Stimulated activated CD8-positive, alpha-beta memory T cell treated with anti-CD3 and anti-CD28 coated beads, Interleukin-2, amount 100 ng/mL, for 1 hour (primary cell): ENCODE data around the gene HOXB8.

Experiments used
- DNase-seq, 2 donors: peaks; one replicate each; pipeline ENCODE4 v3.0.0-alpha.2; 2020; ENCODE audit warnings: low read depth in 2 of 2

HOXB8 gene

DNA sequence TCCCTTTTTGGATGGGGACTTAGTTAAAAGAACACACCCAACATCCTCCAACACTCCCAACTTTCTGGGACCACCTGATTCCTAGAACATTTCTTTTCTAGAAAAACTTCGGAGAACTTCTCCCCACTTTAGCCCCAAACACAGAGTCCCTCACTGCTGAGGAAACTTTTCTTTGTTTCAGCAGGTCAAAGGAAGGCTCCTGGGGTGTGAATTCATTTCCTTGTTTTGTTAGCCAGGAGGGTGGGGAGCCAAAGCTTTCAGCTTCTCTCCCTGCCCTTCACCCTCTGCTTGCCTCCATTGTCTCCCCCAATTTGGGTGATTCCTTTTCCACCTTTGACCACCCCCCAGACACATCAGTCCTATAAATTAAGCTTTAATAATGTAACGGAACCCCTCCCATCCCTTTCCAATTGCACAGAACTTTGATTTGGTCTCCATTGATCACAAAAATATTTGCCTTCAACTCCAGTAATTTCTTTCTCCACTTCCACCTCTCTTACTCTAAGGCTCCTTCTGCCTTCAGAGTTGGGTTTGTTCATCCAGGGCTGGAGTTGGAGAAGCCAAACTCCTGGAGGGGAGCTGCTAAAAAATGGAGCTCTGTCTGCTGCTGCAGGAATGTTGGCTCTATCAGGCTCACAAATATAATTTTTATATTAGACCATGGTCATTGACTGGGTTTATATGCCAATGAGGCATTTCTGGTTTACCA lies 47.3 kb downstream of the HOXB8 start:
- no peak for DNase-seq

DNA sequence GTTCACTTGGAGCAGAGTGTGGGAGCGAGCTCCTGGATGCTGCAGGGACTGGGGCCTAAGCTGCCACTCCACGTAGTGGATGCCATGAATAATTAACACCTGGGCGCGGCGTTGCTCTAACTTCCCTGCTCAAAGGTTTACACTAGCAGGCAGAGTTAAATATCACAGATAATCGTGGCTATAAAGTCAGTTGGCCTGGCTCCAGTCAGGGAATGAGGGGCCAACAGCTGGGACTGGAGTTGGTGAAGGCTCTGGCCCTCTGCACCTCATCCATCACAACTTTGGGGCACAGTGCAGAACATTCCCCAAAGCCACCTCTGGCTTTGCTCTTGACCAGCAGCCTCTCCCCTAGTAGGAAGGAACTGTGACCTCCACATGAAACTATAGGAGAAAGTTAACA lies 47.9 kb downstream of the HOXB8 start:
- no peak for DNase-seq

DNA sequence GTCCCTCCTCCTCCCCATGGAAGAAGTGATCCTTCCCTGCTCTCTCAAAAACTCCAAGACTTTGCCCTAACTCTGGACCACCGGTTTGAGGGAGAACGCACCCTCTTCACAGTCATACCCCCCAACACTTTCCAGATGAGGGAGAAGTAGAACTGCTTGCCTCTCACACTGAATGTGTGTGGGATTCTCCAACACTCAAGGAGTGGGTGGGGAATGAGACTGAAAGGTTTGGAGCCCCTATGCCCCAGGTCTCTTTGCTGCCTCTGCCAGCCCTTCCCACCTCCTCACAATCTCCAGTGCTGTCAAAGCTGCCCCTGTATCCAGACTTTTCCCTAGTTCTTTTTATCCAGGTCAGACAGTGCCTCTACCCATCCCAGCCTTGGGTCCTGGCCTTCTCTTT lies 48.4 kb downstream of the HOXB8 start:
- DNase-seq, result no peak

DNA sequence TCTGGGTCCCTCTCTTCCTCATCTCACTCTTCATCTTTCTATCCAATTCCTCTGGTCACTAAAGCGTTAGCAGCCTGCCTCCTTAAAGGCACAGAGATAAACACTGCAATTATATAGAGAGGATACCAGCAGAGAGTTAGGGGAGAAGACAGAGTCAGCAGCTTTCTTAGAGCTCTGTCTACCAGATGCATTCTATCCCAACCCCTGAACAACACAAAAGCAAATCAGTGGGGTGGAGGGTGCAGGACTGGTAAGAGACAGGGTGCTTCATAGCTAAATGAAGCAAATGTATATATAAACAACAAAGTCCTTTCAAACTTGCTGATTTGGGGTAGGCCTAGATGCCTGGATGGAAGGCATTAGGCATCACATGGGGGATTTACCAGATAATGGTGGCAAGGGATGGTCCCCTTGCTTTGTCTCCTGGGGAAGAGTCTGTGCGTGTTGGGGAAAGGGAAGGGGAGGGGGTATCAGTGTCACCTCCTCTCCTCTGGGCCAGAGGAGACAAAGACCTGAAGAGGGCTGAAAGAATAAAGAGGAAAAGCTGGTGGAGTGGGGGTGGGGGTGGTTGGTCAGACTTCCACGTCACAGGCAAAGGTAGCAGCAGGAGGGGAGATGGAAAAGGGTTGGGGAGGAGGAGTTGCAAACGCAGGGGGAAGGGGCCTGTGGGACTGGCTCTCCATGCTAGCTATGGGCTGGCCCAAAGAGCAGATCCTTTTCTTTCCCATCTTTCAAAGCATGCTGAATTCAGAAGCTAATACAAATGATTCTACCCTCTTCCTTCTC lies 49.0 kb downstream of the HOXB8 start:
- DNase-seq, result no peak

DNA sequence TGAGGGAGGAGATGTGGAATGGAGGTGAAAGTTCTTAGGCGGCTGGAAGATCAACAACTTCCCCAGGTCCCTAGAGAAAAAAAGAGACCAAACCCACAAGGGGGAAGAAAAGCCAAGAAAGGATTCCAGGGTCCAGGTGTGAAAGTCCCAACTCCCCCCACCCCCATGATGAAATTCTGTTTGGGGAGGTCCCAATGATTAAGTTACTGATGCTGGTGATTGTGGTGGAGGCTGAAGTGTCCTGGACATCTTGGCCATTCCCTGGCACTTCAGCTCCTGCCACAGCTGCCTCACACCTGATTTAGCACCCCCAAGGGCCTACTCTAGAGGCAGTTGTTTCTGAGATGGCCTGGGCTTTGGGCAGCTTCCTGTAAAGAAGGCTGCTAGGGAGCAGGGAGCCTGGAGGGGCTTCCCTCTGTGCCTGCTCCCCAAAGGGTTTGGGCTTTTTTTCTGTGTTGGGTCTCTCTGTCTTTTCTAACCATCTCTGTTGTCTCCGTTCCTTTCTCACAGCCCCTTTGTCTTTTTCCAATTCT lies 50.0 kb downstream of the HOXB8 start:
- DNase-seq, result no peak

DNA sequence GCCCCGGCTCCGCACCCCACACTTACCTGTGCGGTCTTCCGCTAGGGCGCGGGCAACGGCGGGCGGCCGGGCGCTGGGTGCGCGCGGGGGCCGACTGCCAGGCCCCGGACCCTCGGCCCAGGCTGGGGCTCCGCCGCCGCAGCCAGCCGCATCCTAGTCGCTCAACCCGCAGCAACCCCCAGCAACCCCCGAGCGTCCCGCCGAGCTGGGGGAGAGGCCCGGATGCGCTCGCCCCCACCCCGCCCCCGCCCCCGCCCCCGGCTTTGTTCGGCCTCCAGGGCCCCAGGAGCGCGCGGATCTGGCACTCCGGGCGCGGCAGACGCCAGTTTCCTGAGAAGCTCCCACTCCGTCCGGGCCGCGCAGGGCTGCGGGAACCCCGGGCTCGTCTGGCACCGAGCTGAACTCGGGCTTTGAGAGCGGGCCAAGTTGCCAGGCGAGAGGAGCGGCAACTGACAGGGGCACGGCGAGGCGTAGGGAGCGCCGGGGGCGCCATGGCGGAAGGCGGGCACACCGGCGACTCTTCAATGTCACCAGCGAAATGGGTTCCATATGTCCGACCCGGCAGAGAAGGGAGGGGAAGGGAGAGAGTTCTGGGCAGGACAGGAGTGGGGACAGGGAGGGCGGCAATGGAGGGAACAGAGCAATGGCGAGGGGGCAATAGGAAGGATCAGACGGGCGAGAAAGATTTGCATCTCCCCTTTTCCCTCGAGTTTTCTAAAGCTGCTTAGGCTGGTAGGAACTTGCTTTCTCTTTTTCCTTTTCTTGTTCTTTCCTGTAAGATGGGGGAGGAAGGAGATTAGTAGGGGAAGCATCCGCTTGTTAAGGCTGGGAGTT lies 50.7 kb downstream of the HOXB8 start:
- no peak for DNase-seq

DNA sequence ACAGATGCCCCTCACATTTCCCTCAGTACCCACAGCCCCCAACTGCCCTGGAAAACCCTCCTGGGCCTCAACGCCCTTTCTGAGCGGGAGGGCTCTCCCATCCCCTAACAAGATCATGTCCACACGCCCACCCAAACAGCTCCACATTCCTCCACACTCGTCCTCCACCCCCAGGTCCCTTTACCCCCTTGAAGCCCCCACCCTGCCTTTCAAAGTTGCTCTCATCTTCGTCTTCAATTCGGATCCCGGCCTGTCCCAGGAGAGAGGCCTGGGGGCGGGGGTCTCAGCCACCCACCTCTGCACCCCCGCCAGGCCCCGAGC lies 51.3 kb downstream of the HOXB8 start:
- DNase-seq, result no peak

DNA sequence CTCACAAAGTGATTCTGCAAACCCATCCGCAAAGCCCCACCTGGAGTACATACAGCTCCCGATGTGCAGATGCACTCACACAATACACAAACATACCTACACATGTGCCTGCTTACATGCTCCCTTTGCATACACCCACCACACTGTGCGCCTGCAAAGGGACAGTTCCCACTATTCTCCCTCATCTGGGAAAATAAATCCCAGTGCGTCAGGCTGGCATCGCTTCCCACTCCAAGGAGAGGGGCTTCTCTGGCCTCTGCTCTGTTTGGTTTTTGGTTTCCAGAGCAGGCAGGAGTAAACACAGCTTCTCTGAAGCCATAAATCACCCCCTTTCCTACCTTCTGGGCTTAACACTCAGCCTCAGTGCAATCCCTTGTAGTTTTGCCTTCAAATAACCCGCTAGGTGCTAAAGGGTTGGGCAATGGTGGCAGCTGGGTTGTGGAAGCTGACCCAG lies 51.7 kb downstream of the HOXB8 start:
- DNase-seq, result no peak

DNA sequence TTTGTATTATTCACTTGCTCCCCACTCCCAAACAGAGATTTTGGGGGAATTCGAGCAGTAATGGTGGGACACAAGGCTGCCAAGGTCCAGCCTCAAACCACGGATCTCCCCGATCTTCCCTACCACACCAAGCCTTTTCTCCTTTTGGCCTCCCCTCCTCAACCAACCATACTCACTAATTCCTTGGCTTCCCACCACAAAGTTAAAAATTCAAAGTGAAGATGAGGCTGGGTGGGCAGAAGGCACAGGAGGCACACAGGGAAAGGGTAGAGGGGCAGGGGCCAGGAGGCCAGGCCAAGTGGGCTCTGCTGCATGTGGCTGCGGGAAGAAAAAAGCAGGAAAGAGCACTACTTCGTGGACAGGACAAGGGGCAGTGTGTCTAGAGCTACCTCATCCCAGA lies 52.2 kb downstream of the HOXB8 start:
- no peak for DNase-seq
